ENCODE data around the gene FBF1. TPM values are rescaled to one million over a fixed set of nuclear protein-coding genes. Genes with fewer than 3 reads are reported as not detected.
A peak's percentile ranks its signal among the peaks of the same experiment; 100 is the strongest.

The FBF1 gene
- total and polyA plus RNA-seq, 2 of the 4 experiments (the other 2 are of a cell fraction): 4.5 to 8.0 TPM

GRCh38 chr17:75937652-75938051 lies 3.2 kb downstream of the FBF1 start:
- no peak overlapping the region for H3K56ac ChIP-seq (ENCODE audit: extremely low read depth, insufficient read depth, low read length)
- H3K9ac ChIP-seq (ENCODE audit: low read depth, low read length): no peak overlapping the region
- DNase-seq (no peak), ATAC-seq (ENCODE audit: low read depth) (no peak)
- WGBS, 2 experiments (ENCODE audit: extremely low coverage in 2 of 2, insufficient read length in 1 of 2): 87% methylated on average over 10 of the region's 13 CpGs; no CpG with 5 or more reads in 1 of the 2 experiments
- H3K36me3 ChIP-seq (ENCODE audit: control insufficient read depth, insufficient read depth, low read length): peaks cover 2% of the 10 kb centered on the region; the same call in 1 of the 2 replicates
- no peak overlapping the region for H3K27ac ChIP-seq (ENCODE audit: insufficient read depth, low read length)
- no peak overlapping the region for H4K5ac ChIP-seq (ENCODE audit: low read depth, low read length)
- peaks cover 5% of the 10 kb centered on the region; the same call in 1 of the 2 replicates for H3K9me1 ChIP-seq (ENCODE audit: insufficient read depth, low read length)
- H4K20me1 ChIP-seq (ENCODE audit: insufficient read depth, low read length): no peaks in the 10 kb centered on the region
- no peak overlapping the region for H2BK20ac ChIP-seq (ENCODE audit: low read depth, low read length)
- POLR2A ChIA-PET (ENCODE audit: unreplicated experiment): no interaction called here
- no peak overlapping the region for H4K91ac ChIP-seq (ENCODE audit: insufficient read depth, low read depth, low read length)
- no peak overlapping the region for H3K18ac ChIP-seq (ENCODE audit: low read depth, low read length)
- no peaks in the 10 kb centered on the region for H3K27me3 ChIP-seq (ENCODE audit: control insufficient read depth, insufficient read depth, low read length)
- no peak overlapping the region for H3K4me3 ChIP-seq (ENCODE audit: insufficient read depth, low read depth, low read length)
- no peak overlapping the region for H4K8ac ChIP-seq (ENCODE audit: low read depth in 2 of 2, low read length in 2 of 2)
- no peak overlapping the region for H2BK120ac ChIP-seq (ENCODE audit: low read depth, low read length)
- no peak overlapping the region for H3K14ac ChIP-seq (replicated peaks; ENCODE audit: low read depth, low read length)
- H2AK5ac ChIP-seq (ENCODE audit: low read depth, low read length): no peak overlapping the region
- no peak overlapping the region for H2BK5ac ChIP-seq (ENCODE audit: low read depth, low read length, poor library complexity, severe bottlenecking)
- dilution Hi-C loops (cut with HindIII; ENCODE audit: low sequenced_read_pairs, unreplicated experiment) (no loop called here), in situ Hi-C loops (cut with MboI; ENCODE audit: low sequenced_read_pairs) (no loop called here), intact Hi-C loops (cut with micrococcal nuclease) (no loop called here)
- TF ChIP-seq MAFK (IDR thresholded peaks at IDR 0.05; ENCODE audit: low read depth, low read length) (no peak), RAD21 (IDR thresholded peaks at IDR 0.05; ENCODE audit: low read length) (no peak), FOS (IDR thresholded peaks at IDR 0.05; ENCODE audit: low read depth, low read length) (no peak), MXI1 (IDR thresholded peaks at IDR 0.05; ENCODE audit: borderline replicate concordance, low read depth, low read length) (no peak), RFX5 (IDR thresholded peaks at IDR 0.05; ENCODE audit: low read depth, low read length) (no peak), POLR2A (IDR thresholded peaks at IDR 0.05; ENCODE audit: low read depth, low read length) (no peak), RCOR1 (IDR thresholded peaks at IDR 0.05; ENCODE audit: insufficient replicate concordance, low read length) (no peak), NFE2L2 (IDR thresholded peaks at IDR 0.05; ENCODE audit: low read depth, low read length) (no peak), USF2 (IDR thresholded peaks at IDR 0.05; ENCODE audit: low read depth, low read length) (no peak)
- peak overlapping the region; percentile 15 for H2AK9ac ChIP-seq (replicated peaks; ENCODE audit: low read depth, low read length, poor library complexity)
- no peaks in the 10 kb centered on the region for H3K9me3 ChIP-seq (ENCODE audit: control insufficient read depth, insufficient read depth, low read length)
- H2BK15ac ChIP-seq (ENCODE audit: low read depth, low read length): no peak overlapping the region
- CTCF ChIA-PET: no interaction called here
- peaks cover 5 to 9% of the 10 kb centered on the region in 2 experiments; a peak in 2 of 4 replicates for H3K79me1 ChIP-seq (ENCODE audit: low read depth in 1 of 2, low read length in 2 of 2)
- H3K23ac ChIP-seq (ENCODE audit: low read depth, low read length): no peak overlapping the region
- H3K4ac ChIP-seq (ENCODE audit: low read depth, low read length): no peak overlapping the region
- H3K4me2 ChIP-seq (ENCODE audit: low read depth, low read length): no peak overlapping the region
- no peak overlapping the region for H2AFZ ChIP-seq (replicated peaks; ENCODE audit: low read length, poor library complexity)
- H3K4me1 ChIP-seq (ENCODE audit: control insufficient read depth, insufficient read depth, low read length): peaks cover 3% of the 10 kb centered on the region; the same call in 1 of the 2 replicates
- no TSS peak for BruUV-seq (replicated peaks)
